SJSA1 (cell line): Measurements from ENCODE around the gene CCNE1. TPM values are rescaled to one million over a fixed set of nuclear protein-coding genes. Genes with fewer than 3 reads are reported as not detected.

Experiments used
- DNase-seq, 2 experiments: peaks; one replicate each; pipeline ENCODE4 v3.0.0-alpha.2; 2015 to 2020; ENCODE audit warnings: low spot score in 2 of 2, low read depth in 1 of 2
- H3K27ac ChIP-seq: fragments of 250-450 bp; sonication (Bioruptor Pico); 2 replicates; pipeline ENCODE4 v1.5.1; 2020; ENCODE audit warnings: mild to moderate bottlenecking, moderate library complexity
- H3K27me3 ChIP-seq: fragments of 250-450 bp; sonication (Bioruptor Pico); replicated peaks from 2 replicates; pipeline ENCODE4 v1.5.1; 2020; ENCODE audit warnings: mild to moderate bottlenecking, moderate library complexity
- H3K36me3 ChIP-seq: fragments of 250-450 bp; sonication (Bioruptor Pico); 2 replicates; pipeline ENCODE4 v1.5.1; 2020; ENCODE audit warnings: mild to moderate bottlenecking
- H3K4me1 ChIP-seq: fragments of 250-450 bp; sonication (Bioruptor Pico); replicated peaks from 2 replicates; pipeline ENCODE4 v1.6.1; 2021; ENCODE audit warnings: mild to moderate bottlenecking
- H3K4me3 ChIP-seq: fragments of 250-450 bp; sonication (Bioruptor Pico); 2 replicates; pipeline ENCODE4 v1.5.1; 2020; ENCODE audit warnings: mild to moderate bottlenecking
- H3K9me3 ChIP-seq: fragments of 250-450 bp; sonication (Bioruptor Pico); replicated peaks from 2 replicates; pipeline ENCODE4 v1.5.1; 2020; ENCODE audit warnings: mild to moderate bottlenecking
- total RNA-seq: library from RNA; depleted of rRNA; stranded (reverse); fragments of >200 nt; shearing (Covaris generic); gene quantifications from 2 replicates; pipeline ENCODE4 v1.2.3, GENCODE V29; 2014

The CCNE1 gene
- total RNA-seq, 1 experiment from 2014 or later, result 24.4 TPM

GRCh38 chr19:29837448-29837981 is 25.7 kb downstream of the CCNE1 start:
- DNase-seq, result no peak
- peaks cover 22% of the 10 kb centered on the region for H3K4me1 ChIP-seq
- H3K27ac ChIP-seq, result no peak overlapping the region
- no peaks in the 10 kb centered on the region for H3K36me3 ChIP-seq
- H3K9me3 ChIP-seq, result no peaks in the 10 kb centered on the region
- H3K4me3 ChIP-seq, result no peak overlapping the region
- peaks cover 6% of the 10 kb centered on the region; the same call in 1 of the 2 replicates for H3K27me3 ChIP-seq

- Histone ChIP-seq H3K4me1 (peaks cover 22% of the 10 kb centered on the region), H3K27ac (no peak overlapping the region), H3K9me3 (no peaks in the 10 kb centered on the region), H3K27me3 (peaks cover 6% of the 10 kb centered on the region; the same call in 1 of the 2 replicates), H3K36me3 (no peaks in the 10 kb centered on the region), H3K4me3 (no peak overlapping the region)
- DNase-seq, result no peak
Measured at GRCh38 chr19:29837996-29838395, 26.2 kb downstream of the CCNE1 start.

GRCh38 chr19:29840066-29840950 is 28.5 kb downstream of the CCNE1 start:
- no peak for DNase-seq
- no peaks in the 10 kb centered on the region for H3K36me3 ChIP-seq
- no peak overlapping the region for H3K27ac ChIP-seq
- no peak overlapping the region for H3K4me3 ChIP-seq
- H3K27me3 ChIP-seq, result no peaks in the 10 kb centered on the region
- H3K4me1 ChIP-seq, result peaks cover 31% of the 10 kb centered on the region
- H3K9me3 ChIP-seq, result peaks cover 3% of the 10 kb centered on the region; the same call in 1 of the 2 replicates

DNA sequence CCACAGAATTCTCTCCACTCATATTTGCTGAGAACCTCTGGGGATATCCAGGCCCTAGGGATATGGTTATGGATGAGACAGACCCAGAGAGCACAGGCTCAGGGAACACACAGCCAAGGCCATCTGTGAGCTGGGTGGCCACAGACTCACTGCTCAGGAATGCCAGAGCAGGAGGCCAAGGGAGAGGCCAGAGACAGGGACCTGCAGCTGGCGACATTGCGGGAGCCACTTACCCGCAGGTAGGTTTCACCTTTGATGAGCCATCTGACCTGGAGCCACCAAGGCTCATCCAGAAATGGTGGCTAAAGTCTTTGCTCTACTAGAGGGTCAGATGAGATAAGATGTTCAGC is 29.4 kb downstream of the CCNE1 start:
- H3K4me3 ChIP-seq, result no peak overlapping the region
- no peaks in the 10 kb centered on the region for H3K27me3 ChIP-seq
- H3K9me3 ChIP-seq, result peaks cover 3% of the 10 kb centered on the region; the same call in 1 of the 2 replicates
- DNase-seq, result peak in 1 of 2 experiments; percentile 76
- H3K27ac ChIP-seq, result no peak overlapping the region
- H3K4me1 ChIP-seq, result peaks cover 36% of the 10 kb centered on the region
- no peaks in the 10 kb centered on the region for H3K36me3 ChIP-seq

DNA sequence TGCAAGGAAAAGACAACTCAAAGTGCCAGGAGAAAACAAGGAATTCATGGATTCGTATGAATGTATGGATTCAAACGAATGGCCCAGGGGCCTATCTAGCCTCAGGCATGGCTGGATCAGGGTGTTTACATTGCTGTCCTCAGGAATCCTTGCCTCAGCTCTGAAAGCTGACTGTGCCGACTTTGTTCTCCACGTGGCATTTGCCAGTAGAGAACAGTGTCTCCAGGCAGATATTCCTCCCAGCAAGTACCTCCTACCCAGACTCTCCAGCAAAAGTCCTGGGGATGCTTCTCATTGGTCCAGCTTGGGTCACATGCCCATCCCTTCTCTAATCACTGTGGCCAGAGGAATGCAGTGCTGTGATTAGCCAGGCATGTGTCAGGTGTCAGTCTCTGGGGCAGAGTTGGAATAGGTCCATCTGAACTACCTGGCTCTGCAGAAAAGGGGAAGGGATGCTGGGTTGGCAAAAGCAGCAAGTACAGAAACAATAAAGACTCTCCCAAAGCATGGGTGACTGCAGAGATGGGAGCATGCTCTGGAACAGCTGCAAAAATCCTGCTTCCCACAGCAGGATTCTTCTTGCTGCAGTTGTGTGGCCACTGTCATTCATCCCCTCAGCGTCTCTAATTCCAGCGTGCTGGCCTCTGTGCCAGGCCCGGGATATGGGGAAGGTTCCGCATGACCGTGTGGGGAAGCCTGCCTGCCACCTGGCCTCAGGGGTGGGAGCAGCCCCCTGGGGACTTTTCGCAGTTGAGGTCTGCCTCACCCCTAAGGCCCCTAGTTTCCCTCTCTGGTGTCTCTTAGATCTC is 30.0 kb downstream of the CCNE1 start:
- Histone ChIP-seq H3K36me3 (no peaks in the 10 kb centered on the region), H3K9me3 (peaks cover 3% of the 10 kb centered on the region; the same call in 1 of the 2 replicates), H3K27ac (no peak overlapping the region), H3K4me1 (peaks cover 36% of the 10 kb centered on the region), H3K27me3 (no peaks in the 10 kb centered on the region), H3K4me3 (no peak overlapping the region)
- peak; percentile 74 to 75 for DNase-seq

DNA sequence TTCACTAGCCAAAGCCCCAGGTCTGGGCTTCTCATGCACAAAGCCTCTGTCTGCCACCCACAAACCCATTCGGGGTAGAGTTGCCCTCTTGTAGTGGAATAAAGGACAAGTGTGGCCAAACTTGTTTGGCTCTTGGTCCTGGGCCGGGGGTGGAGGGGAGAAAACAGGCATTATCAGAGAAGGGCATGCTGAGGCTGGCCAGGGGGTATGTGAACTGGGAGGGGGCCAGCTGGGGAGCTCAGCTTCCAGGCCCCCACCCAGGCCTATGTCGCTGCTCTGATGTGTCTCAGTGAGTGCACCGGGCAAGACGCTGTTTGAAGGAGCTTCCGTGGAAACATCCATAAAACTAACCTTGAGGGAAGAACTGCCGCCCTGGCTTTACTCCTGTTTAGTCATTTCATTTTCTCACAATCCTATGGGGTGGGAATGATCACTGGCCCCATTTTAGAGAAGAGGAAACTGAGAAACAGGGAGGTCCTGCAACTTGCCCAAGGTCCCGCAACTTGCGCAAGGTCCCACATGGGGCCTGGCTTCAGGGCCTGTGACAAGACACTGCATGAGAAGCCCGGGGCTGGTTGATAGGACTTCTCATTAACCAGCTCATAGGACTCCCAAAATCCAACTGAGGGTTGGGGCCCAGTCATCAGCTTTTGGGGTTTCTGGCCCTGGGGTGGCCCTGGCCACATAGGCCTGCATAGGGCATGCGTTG is 30.8 kb downstream of the CCNE1 start:
- Histone ChIP-seq H3K36me3 (no peaks in the 10 kb centered on the region), H3K27ac (no peak overlapping the region), H3K4me1 (peaks cover 36% of the 10 kb centered on the region), H3K27me3 (0 out of 2 replicates have a peak, but pooled peaks cover 3% of the 10 kb centered on the region), H3K9me3 (peaks cover 3% of the 10 kb centered on the region; the same call in 1 of the 2 replicates), H3K4me3 (no peak overlapping the region)
- DNase-seq, result no peak

DNA sequence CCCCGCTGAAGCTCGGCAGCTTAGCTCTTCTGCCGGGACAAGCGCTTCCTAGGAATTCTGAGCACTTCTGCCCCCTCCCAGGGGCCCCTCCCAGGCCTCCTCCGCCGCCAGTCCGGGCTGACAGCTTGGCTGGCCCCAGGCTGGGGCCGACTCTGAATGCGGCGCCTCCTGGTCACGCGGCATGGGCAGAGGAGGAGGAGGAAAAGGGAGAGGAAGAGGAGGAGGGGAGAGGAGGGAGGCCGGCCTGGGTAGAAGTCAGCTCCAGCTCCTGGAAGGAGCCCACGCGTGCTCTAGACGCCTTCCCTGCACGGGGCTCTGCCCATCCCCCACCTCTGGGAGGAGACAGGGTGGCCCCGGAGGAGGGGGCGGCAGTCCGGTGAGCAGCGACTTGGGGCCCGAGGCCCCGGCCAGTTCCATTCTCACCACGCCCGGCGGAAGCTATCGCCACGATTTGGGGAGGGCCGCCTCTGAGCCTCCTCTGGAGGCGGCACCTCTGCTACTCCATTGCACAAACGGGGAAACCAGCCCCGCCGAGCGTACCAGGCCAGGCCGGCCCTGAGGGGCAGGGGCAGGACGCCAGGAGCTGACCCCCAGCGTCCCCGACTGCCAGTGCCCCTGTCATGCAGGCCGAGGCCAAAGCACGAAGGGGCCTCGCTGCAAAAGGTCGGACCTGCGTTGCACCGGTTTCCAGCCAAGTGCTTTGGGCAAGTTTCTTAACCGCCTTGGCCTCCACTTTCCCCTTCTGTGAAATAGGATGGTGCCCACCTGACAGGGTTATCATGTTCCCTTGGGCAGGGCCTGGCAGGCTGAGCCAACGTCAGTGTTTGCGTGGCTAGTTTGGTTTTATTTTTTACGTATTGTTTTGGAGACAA is 31.6 kb downstream of the CCNE1 start:
- Histone ChIP-seq H3K4me1 (peaks cover 36% of the 10 kb centered on the region), H3K36me3 (no peaks in the 10 kb centered on the region), H3K27ac (no peak overlapping the region), H3K9me3 (peaks cover 3% of the 10 kb centered on the region; the same call in 1 of the 2 replicates), H3K27me3 (0 out of 2 replicates have a peak, but pooled peaks cover 3% of the 10 kb centered on the region), H3K4me3 (no peak overlapping the region)
- no peak for DNase-seq

DNA sequence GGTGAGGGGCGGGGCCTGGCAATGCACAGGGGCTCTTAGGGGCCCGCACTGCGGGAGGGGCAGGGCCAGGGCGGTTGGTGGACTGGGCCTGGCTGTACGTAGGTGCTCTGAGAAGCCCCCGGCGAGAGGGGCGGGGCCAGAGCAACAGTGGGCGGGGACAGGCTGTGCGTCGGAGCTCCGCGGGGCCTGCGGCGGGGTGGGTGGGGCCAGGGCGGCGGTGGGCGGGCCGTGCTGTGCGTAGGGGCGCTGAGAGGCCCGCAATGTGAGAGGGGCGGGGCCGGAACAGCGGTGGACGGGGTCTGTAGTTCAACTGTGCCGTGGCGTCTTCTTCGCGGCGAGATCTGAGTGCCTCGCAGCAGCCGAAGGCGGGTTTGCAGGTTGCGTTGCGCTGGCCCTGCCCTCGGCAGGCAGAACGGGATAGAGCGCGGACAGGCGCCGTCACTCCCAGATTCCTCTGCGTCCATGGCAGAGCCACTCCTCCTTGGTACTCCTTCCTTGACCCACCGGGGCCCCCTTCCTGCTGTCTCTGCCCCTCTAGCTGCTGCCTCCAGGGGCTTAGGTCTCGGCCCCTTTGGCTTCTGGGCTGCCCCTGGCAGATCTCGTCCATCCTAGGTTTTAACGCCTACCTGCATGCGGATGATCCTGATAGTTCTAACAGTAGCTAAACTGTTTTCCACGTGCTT is 33.2 kb downstream of the CCNE1 start:
- Histone ChIP-seq H3K36me3 (no peaks in the 10 kb centered on the region), H3K4me3 (peak overlapping the region; percentile 77), H3K27ac (no peak overlapping the region), H3K4me1 (peaks cover 36% of the 10 kb centered on the region), H3K9me3 (peaks cover 3% of the 10 kb centered on the region; the same call in 1 of the 2 replicates), H3K27me3 (0 out of 2 replicates have a peak, but pooled peaks cover 3% of the 10 kb centered on the region)
- peak; percentile 86 to 95 for DNase-seq

DNA sequence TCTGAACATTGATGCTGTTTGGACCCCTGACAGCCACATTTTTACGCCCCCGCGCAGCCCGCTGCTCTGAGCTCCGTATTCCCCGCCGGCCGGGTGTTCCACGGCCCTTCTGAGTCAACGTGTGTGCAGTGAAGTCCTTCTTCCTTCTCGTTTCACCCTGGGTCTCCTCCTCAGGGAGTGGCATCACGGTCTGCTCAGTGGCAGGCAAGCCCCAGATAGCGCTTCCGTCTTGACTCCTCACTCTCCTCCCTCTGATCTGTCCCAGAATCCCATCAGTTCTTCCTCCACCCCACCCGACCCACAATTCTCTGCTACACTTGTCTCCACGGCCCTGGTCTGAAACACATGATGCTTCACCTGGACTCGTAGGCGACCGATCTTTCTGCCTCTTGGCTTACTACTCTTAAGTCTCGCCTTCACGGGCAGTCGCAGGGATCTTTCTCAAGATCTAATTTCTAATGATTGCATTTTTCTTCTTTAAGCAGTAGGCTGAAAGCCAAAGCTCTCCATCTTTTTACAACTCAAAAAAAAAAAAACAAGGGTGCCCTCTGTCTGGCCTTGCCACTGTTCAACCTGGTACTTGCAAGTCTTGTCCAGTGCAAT is 33.9 kb downstream of the CCNE1 start:
- Histone ChIP-seq H3K27ac (no peak overlapping the region), H3K36me3 (no peaks in the 10 kb centered on the region), H3K27me3 (0 out of 2 replicates have a peak, but pooled peaks cover 3% of the 10 kb centered on the region), H3K4me1 (peaks cover 33% of the 10 kb centered on the region), H3K9me3 (peaks cover 3% of the 10 kb centered on the region; the same call in 1 of the 2 replicates), H3K4me3 (peak overlapping the region; percentile 77)
- no peak for DNase-seq

- Histone ChIP-seq H3K27me3 (0 out of 2 replicates have a peak, but pooled peaks cover 10% of the 10 kb centered on the region), H3K4me1 (peaks cover 9% of the 10 kb centered on the region), H3K36me3 (no peaks in the 10 kb centered on the region), H3K27ac (no peak overlapping the region), H3K9me3 (no peaks in the 10 kb centered on the region), H3K4me3 (no peak overlapping the region)
- no peak for DNase-seq
Measured at GRCh38 chr19:29849208-29849607, 37.4 kb downstream of the CCNE1 start.

DNA sequence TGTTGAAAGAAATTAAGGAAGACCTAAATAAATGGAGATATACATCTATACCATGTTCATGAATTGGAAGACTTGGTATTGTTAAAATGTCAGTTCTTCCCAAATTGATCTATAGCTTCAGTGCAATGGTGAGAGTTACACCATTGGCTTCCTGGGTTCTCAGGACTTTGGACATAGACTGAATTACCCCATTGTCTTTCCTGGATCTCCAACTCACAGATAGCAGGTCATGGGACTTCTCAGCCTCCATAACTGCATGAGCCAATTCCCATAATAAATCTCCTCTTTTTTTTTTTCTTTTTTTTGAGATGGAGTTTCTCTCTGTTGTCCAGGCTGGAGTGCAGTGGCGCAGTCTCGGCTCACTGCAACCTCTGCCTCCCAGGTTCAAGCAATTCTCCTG is 38.7 kb downstream of the CCNE1 start:
- Histone ChIP-seq H3K9me3 (no peaks in the 10 kb centered on the region), H3K4me1 (peaks cover 3% of the 10 kb centered on the region), H3K36me3 (no peaks in the 10 kb centered on the region), H3K4me3 (no peak overlapping the region), H3K27ac (no peak overlapping the region), H3K27me3 (0 out of 2 replicates have a peak, but pooled peaks cover 12% of the 10 kb centered on the region)
- DNase-seq, result no peak
